H9 (cell line): ENCODE measurements around the gene ILF2. TPM values are rescaled to one million over a fixed set of nuclear protein-coding genes. Genes with fewer than 3 reads are reported as not detected.
"Not testable (repeated sequence)": the region's sequence is repeated elsewhere in the genome, so short reads cannot be mapped to it uniquely, and the experiment has no call there.

Source experiments
- DNase-seq: peaks from one replicate; pipeline ENCODE4 v3.0.0-alpha.2; 2017
- H2AFZ ChIP-seq: one replicate; pipeline ENCODE4 v1.6.1; 2013; ENCODE audit warnings: mild to moderate bottlenecking, low read length, control low read depth, moderate library complexity
- H2AK5ac ChIP-seq: 2 replicates; pipeline ENCODE4 v1.6.1; 2013; ENCODE audit warnings: low read length, control low read depth, mixed read lengths; ENCODE audit not compliant: insufficient read length
- H2BK120ac ChIP-seq: one replicate; pipeline ENCODE4 v1.6.1; 2013; ENCODE audit warnings: low read depth, mild to moderate bottlenecking, low read length, control low read depth, inconsistent platforms; ENCODE audit not compliant: poor library complexity, severe bottlenecking
- H2BK12ac ChIP-seq: 2 replicates; pipeline ENCODE4 v1.6.1; 2013; ENCODE audit warnings: low read length, control low read depth, mixed read lengths, low read depth; ENCODE audit not compliant: insufficient read length
- H2BK15ac ChIP-seq: 2 replicates; pipeline ENCODE4 v1.6.1; 2013; ENCODE audit warnings: low read depth, low read length, control low read depth
- H2BK20ac ChIP-seq: one replicate; pipeline ENCODE4 v1.6.1; 2013; ENCODE audit warnings: low read depth, mild to moderate bottlenecking, low read length, control low read depth, inconsistent platforms; ENCODE audit not compliant: poor library complexity, severe bottlenecking
- H2BK5ac ChIP-seq: 2 replicates; pipeline ENCODE4 v1.6.1; 2013; ENCODE audit warnings: low read length, control low read depth, mixed read lengths; ENCODE audit not compliant: insufficient read length
- H3K14ac ChIP-seq: 2 replicates; pipeline ENCODE4 v1.6.1; 2013; ENCODE audit warnings: low read length, control low read depth; ENCODE audit not compliant: insufficient read depth
- H3K18ac ChIP-seq: 2 replicates; pipeline ENCODE4 v1.6.1; 2013; ENCODE audit warnings: low read depth, mild to moderate bottlenecking, mixed read lengths, low read length, control low read depth; ENCODE audit not compliant: insufficient read length
- H3K23ac ChIP-seq: 2 replicates; pipeline ENCODE4 v1.6.1; 2013; ENCODE audit warnings: low read length, control low read depth, mixed read lengths, low read depth; ENCODE audit not compliant: insufficient read length
- H3K23me2 ChIP-seq: 2 replicates; pipeline ENCODE4 v1.6.1; 2013; ENCODE audit warnings: low read depth, mild to moderate bottlenecking, mixed read lengths, low read length, control low read depth; ENCODE audit not compliant: insufficient read length, poor library complexity, severe bottlenecking
- H3K27ac ChIP-seq: 2 replicates; pipeline ENCODE4 v1.5.1; 2013; ENCODE audit warnings: low read length, control low read depth, mixed read lengths, low read depth; ENCODE audit not compliant: insufficient read length
- H3K27me3 ChIP-seq: 2 replicates; pipeline ENCODE4 v1.6.1; 2013; ENCODE audit warnings: low read length, control low read depth, inconsistent platforms; ENCODE audit not compliant: insufficient read depth
- H3K4ac ChIP-seq: 2 replicates; pipeline ENCODE4 v1.6.1; 2013; ENCODE audit warnings: low read depth, mild to moderate bottlenecking, control low read depth, inconsistent platforms, low read length, moderate library complexity
- H3K4me1 ChIP-seq: 2 replicates; pipeline ENCODE4 v1.6.1; 2013; ENCODE audit warnings: low read length, control low read depth, inconsistent platforms; ENCODE audit not compliant: insufficient read depth
- H3K4me2 ChIP-seq: 2 replicates; pipeline ENCODE4 v1.6.1; 2013; ENCODE audit warnings: low read length, control low read depth, mixed read lengths; ENCODE audit not compliant: insufficient read length, insufficient read depth
- H3K56ac ChIP-seq: 2 replicates; pipeline ENCODE4 v1.6.1; 2013; ENCODE audit warnings: low read depth, mild to moderate bottlenecking, mixed read lengths, low read length, control low read depth; ENCODE audit not compliant: insufficient read length
- H3K79me1 ChIP-seq: 2 replicates; pipeline ENCODE4 v1.6.1; 2013; ENCODE audit warnings: low read depth, mild to moderate bottlenecking, moderate library complexity, low read length, control low read depth, inconsistent platforms; ENCODE audit not compliant: insufficient read depth, poor library complexity, severe bottlenecking
- H3K79me2 ChIP-seq: 2 replicates; pipeline ENCODE4 v1.6.1; 2013; ENCODE audit warnings: low read length, control low read depth, inconsistent platforms; ENCODE audit not compliant: insufficient read depth
- H3K9ac ChIP-seq: 2 replicates; pipeline ENCODE4 v1.6.1; 2013; ENCODE audit warnings: low read length, control low read depth, mixed read lengths; ENCODE audit not compliant: insufficient read length; ENCODE audit errors: extremely low read depth
- H3K9me3 ChIP-seq: one replicate; pipeline ENCODE4 v1.6.1; 2013; ENCODE audit warnings: low read depth, low read length, inconsistent platforms; ENCODE audit not compliant: control insufficient read depth
- H3T11ph ChIP-seq: one replicate; pipeline ENCODE4 v1.6.1; 2013; ENCODE audit warnings: mild to moderate bottlenecking, low read length, control low read depth, inconsistent platforms
- H4K20me1 ChIP-seq: one replicate; pipeline ENCODE4 v1.6.1; 2013; ENCODE audit not compliant: control insufficient read depth, insufficient read length, insufficient read depth
- H4K5ac ChIP-seq: 2 replicates; pipeline ENCODE4 v1.6.1; 2013; ENCODE audit warnings: low read depth, mild to moderate bottlenecking, mixed read lengths, low read length, control low read depth; ENCODE audit not compliant: insufficient read length
- H4K8ac ChIP-seq: replicated peaks from 2 replicates; pipeline ENCODE4 v1.6.1; 2013; ENCODE audit warnings: low read length, control low read depth, mixed read lengths, low read depth; ENCODE audit not compliant: insufficient read length
- H4K91ac ChIP-seq: 2 replicates; pipeline ENCODE4 v1.6.1; 2013; ENCODE audit warnings: low read depth, mild to moderate bottlenecking, moderate library complexity, mixed read lengths, low read length, control low read depth; ENCODE audit not compliant: insufficient read length
- H3K27ac Mint-ChIP-seq, 3 experiments: 2 replicates in 2 of 3; 3 replicates in 1 of 3; pipeline ENCODE4 v1.8.0; 2020 to 2021; ENCODE audit warnings: mixed read lengths in 3 of 3, mild to moderate bottlenecking in 1 of 3, moderate library complexity in 1 of 3
- H3K27me3 Mint-ChIP-seq: 2 replicates; pipeline ENCODE4 v1.8.0; 2021; ENCODE audit warnings: low read depth, mild to moderate bottlenecking, moderate library complexity, mixed read lengths
- H3K36me3 Mint-ChIP-seq, 3 experiments: 2 replicates in 2 of 3; 3 replicates in 1 of 3; pipeline ENCODE4 v1.8.0; 2020 to 2021; ENCODE audit warnings: low read depth in 3 of 3, mixed read lengths in 3 of 3; ENCODE audit not compliant: insufficient read depth in 1 of 3
- H3K4me1 Mint-ChIP-seq, 2 experiments: 2 replicates each; pipeline ENCODE4 v1.8.0; 2020; ENCODE audit warnings: mixed read lengths in 2 of 2
- H3K4me3 Mint-ChIP-seq, 2 experiments: 2 replicates in 1 of 2; 3 replicates in 1 of 2; pipeline ENCODE4 v1.8.0; 2020 to 2021; ENCODE audit warnings: mild to moderate bottlenecking in 2 of 2, mixed read lengths in 2 of 2, moderate library complexity in 1 of 2
- H3K9me3 Mint-ChIP-seq, 2 experiments: 2 replicates in 1 of 2; 3 replicates in 1 of 2; pipeline ENCODE4 v1.8.0; 2020; ENCODE audit warnings: mild to moderate bottlenecking in 2 of 2, mixed read lengths in 2 of 2, moderate library complexity in 1 of 2
- CTCF ChIP-seq: fragments of 200-600 bp; sonication (generic); conservative IDR thresholded peaks from 3 replicates; pipeline ENCODE4 v1.8.0; 2021; ENCODE audit warnings: antibody characterized with exemption, mild to moderate bottlenecking
- WGBS: extraction: QIAGEN DNeasy Blood & Tissue Kit; methylation state at CpG from one replicate; pipeline ENCODE4 v1.1.7; 2013; ENCODE audit warnings: missing lambda C conversion rate, low lambda C conversion rate, mixed read lengths; ENCODE audit not compliant: insufficient read length; ENCODE audit errors: extremely low coverage; 5-methylcytosine and 5-hydroxymethylcytosine counted together
- total RNA-seq: library from RNA; stranded (reverse); gene quantifications from 2 replicates; pipeline ENCODE4 v1.2.1, GENCODE V29; 2021

Gene ILF2
- total RNA-seq, 1 experiment from 2014 or later = 357 TPM

- peaks cover 4% of the 10 kb centered on the region for H3K79me1 ChIP-seq
- no peak overlapping the region for H3K4me2 ChIP-seq
- H3K79me2 ChIP-seq = no peaks in the 10 kb centered on the region
- no peak overlapping the region for H2BK20ac ChIP-seq
- H3K9me3 ChIP-seq = no peaks in the 10 kb centered on the region
- no peak overlapping the region for H3K4ac ChIP-seq
- H3K56ac ChIP-seq = no peak overlapping the region
- H2BK120ac ChIP-seq = no peak overlapping the region
- no peaks in the 10 kb centered on the region for H3K27me3 ChIP-seq
- no peak overlapping the region for H3K23ac ChIP-seq
- no peak overlapping the region for H2AFZ ChIP-seq
- no peak for TF ChIP-seq CTCF
- no CpG with 5 or more reads among the region's 6 CpGs for WGBS
- H2BK5ac ChIP-seq = no peak overlapping the region
- no peaks in the 10 kb centered on the region for H3K4me1 ChIP-seq
- no peak overlapping the region for H2AK5ac ChIP-seq
- no peak overlapping the region for H2BK12ac ChIP-seq
- H3K27ac Mint-ChIP-seq = no peak overlapping the region
- H3K14ac ChIP-seq = no peak overlapping the region
- no peaks in the 10 kb centered on the region for H4K20me1 ChIP-seq
- no peak overlapping the region for H4K5ac ChIP-seq
- H3K23me2 ChIP-seq = no peaks in the 10 kb centered on the region
- no peak for DNase-seq
- no peak overlapping the region for H4K8ac ChIP-seq
- peaks cover 66 to 98% (median 92%) of the 10 kb centered on the region in 3 experiments for H3K36me3 Mint-ChIP-seq
- H3K9ac ChIP-seq = no peak overlapping the region
- H3T11ph ChIP-seq = no peak overlapping the region
- H3K18ac ChIP-seq = no peak overlapping the region
- no peak overlapping the region for H3K27ac ChIP-seq
- H4K91ac ChIP-seq = no peak overlapping the region
- peaks cover 0 to under 1% of the 10 kb centered on the region in 2 experiments; a peak in 2 of 4 replicates for H3K4me1 Mint-ChIP-seq
- H3K27me3 Mint-ChIP-seq = no peaks in the 10 kb centered on the region
- H3K9me3 Mint-ChIP-seq = no peaks in the 10 kb centered on the region
- no peak overlapping the region for H2BK15ac ChIP-seq
- no peak overlapping the region for H3K4me3 Mint-ChIP-seq
These were observed 29.9 kb downstream of the ILF2 start for GRCh38 chr1:153640861-153641260.

GRCh38 chr1:153640213-153640612 is 30.6 kb downstream of the ILF2 start:
- H3K23ac ChIP-seq, H3K4me2 ChIP-seq, H3K18ac ChIP-seq, H3K79me1 ChIP-seq, H2AFZ ChIP-seq, H2BK120ac ChIP-seq, H3K9ac ChIP-seq, H3K14ac ChIP-seq, H3K23me2 ChIP-seq, H3K27ac Mint-ChIP-seq, H2BK20ac ChIP-seq, H2AK5ac ChIP-seq, H3K27me3 Mint-ChIP-seq, H3K4me3 Mint-ChIP-seq, H3K27me3 ChIP-seq, H4K8ac ChIP-seq, H4K20me1 ChIP-seq, H2BK5ac ChIP-seq, H3K79me2 ChIP-seq, DNase-seq, H4K91ac ChIP-seq, H2BK12ac ChIP-seq, H3K56ac ChIP-seq, H3K9me3 Mint-ChIP-seq, H3K4ac ChIP-seq, H3K9me3 ChIP-seq, H4K5ac ChIP-seq, H2BK15ac ChIP-seq, H3K4me1 ChIP-seq, H3K27ac ChIP-seq, H3K4me1 Mint-ChIP-seq, H3T11ph ChIP-seq: not testable (repeated sequence)
- H3K36me3 Mint-ChIP-seq = peaks cover 62 to 95% (median 89%) of the 10 kb centered on the region in 3 experiments
- WGBS = no CpG with 5 or more reads among the region's 5 CpGs
